K562 (cell line): ENCODE measurements around the gene NMNAT2. TPM values are rescaled to one million over a fixed set of nuclear protein-coding genes. Genes with fewer than 3 reads are reported as not detected.

ENCODE experiments used
- ATAC-seq: fragments of 200-7000 bp; cut with Tn5 transposase; 3 replicates; pipeline ENCODE4 v1.9.1; 2020; ENCODE audit warnings: moderate library complexity
- BruUV-seq: library from RNA; stranded (reverse); fragments of 400-500 nt; replicated peaks from 2 replicates; lab custom pipeline; 2021; lab: Mats Ljungman, UMichigan
- CTCF ChIA-PET: fragments of 300-600 bp; formaldehyde crosslinking; extraction: SDS; loops from one replicate; lab custom pipeline; 2021; ENCODE audit warnings: low intra/inter-chr PET ratio; lab: Yijun Ruan, JAX
- POLR2A ChIA-PET: fragments of 300-600, 350-650 bp; sonication (Branson Sonifier 250); formaldehyde crosslinking; extraction: SDS; loops from one replicate; lab custom pipeline; 2021; ENCODE audit warnings: antibody characterized with exemption, inconsistent platforms; lab: Yijun Ruan, JAX
- DNase-seq, 4 experiments: peaks; one replicate each; pipeline versions ENCODE4 v3.0.0 to v3.0.0-alpha.2; 2011 to 2018; ENCODE audit warnings: low spot score in 3 of 4, mixed read lengths in 3 of 4; ENCODE audit errors: extremely low read depth in 1 of 4
- FAIRE-seq: peaks from 2 replicates; lab custom pipeline; 2011; peaks lifted over from hg19 to GRCh38; lab: Jason Lieb, UNC
- H2AFZ ChIP-seq: 2 replicates; pipeline ENCODE4 v1.6.0; 2011; ENCODE audit warnings: low read depth, low read length, control low read depth, inconsistent platforms
- H3K27ac ChIP-seq: fragments of 200-600 bp; 3 replicates; pipeline ENCODE4 v1.8.0; 2011; ENCODE audit warnings: low read depth, mild to moderate bottlenecking, control low read depth, inconsistent platforms, low read length, moderate library complexity, mixed read lengths; ENCODE audit errors: extremely low read depth
- H3K27me3 ChIP-seq, 2 experiments: fragments of 300-600 bp in 1 of 2; 2 replicates in 1 of 2; 3 replicates in 1 of 2; pipeline versions ENCODE4 v1.6.0 to v1.8.0; 2011; ENCODE audit warnings: inconsistent platforms in 2 of 2, low read length in 2 of 2, mild to moderate bottlenecking in 1 of 2, mixed read lengths in 1 of 2, moderate library complexity in 1 of 2; ENCODE audit not compliant: control insufficient read depth in 2 of 2, insufficient read depth in 2 of 2
- H3K36me3 ChIP-seq: fragments of 300-600 bp; 3 replicates; pipeline ENCODE4 v1.8.0; 2011; ENCODE audit warnings: mild to moderate bottlenecking, low read length, inconsistent platforms; ENCODE audit not compliant: control insufficient read depth, insufficient read depth
- H3K4me1 ChIP-seq, 2 experiments: fragments of 200-600 bp in 1 of 2; replicated peaks in 1 of 2; 2 replicates in 1 of 2; 3 replicates in 1 of 2; pipeline versions ENCODE4 v1.5.1 to v1.8.0; 2011; ENCODE audit warnings: inconsistent platforms in 2 of 2, low read length in 2 of 2, mild to moderate bottlenecking in 1 of 2, mixed read lengths in 1 of 2, moderate library complexity in 1 of 2; ENCODE audit not compliant: control insufficient read depth in 2 of 2, insufficient read depth in 2 of 2
- H3K4me2 ChIP-seq: 2 replicates; pipeline ENCODE4 v1.6.1; 2011; ENCODE audit warnings: low read length, control low read depth, inconsistent platforms, mixed read lengths; ENCODE audit not compliant: insufficient read depth
- H3K4me3 ChIP-seq: fragments of 200-600 bp; sonication (generic), shearing (Covaris generic); 2 replicates; pipeline ENCODE4 v1.5.1; 2016; ENCODE audit warnings: control low read depth, inconsistent platforms
- H3K79me2 ChIP-seq: fragments of 200-600 bp; 3 replicates; pipeline ENCODE4 v1.8.0; 2011; ENCODE audit warnings: low read length, inconsistent platforms; ENCODE audit not compliant: control insufficient read depth, insufficient read depth
- H3K9ac ChIP-seq, 2 experiments: 2 replicates each; pipeline versions ENCODE4 v1.6.0 to v1.6.1; 2011; ENCODE audit warnings: low read depth in 2 of 2, low read length in 2 of 2, control low read depth in 1 of 2, inconsistent platforms in 1 of 2, mild to moderate bottlenecking in 1 of 2, mixed read lengths in 1 of 2; ENCODE audit not compliant: insufficient read depth in 1 of 2
- H3K9me1 ChIP-seq: one replicate; pipeline ENCODE4 v1.6.0; 2011; ENCODE audit warnings: inconsistent platforms, mild to moderate bottlenecking, low read length, moderate library complexity; ENCODE audit not compliant: control insufficient read depth, insufficient read depth
- H3K9me3 ChIP-seq: replicated peaks from 2 replicates; pipeline ENCODE4 v1.5.1; 2011; ENCODE audit warnings: low read depth, low read length, inconsistent platforms; ENCODE audit not compliant: control insufficient read depth, insufficient read depth
- H4K20me1 ChIP-seq: replicated peaks from 2 replicates; pipeline ENCODE4 v1.6.1; 2011; ENCODE audit warnings: low read length, inconsistent platforms, mixed read lengths; ENCODE audit not compliant: control insufficient read depth, insufficient read depth
- C11orf30 ChIP-seq: fragments of 450-650 bp; IDR thresholded peaks from 2 replicates; pipeline ENCODE4 v1.6.1; 2016; ENCODE audit warnings: low read depth, mild to moderate bottlenecking
- CEBPB ChIP-seq: fragments of 450-650 bp; IDR thresholded peaks from 2 replicates; pipeline ENCODE4 v1.6.1; 2016; ENCODE audit warnings: missing genetic modification characterization, missing compliant biosample characterization
- CEBPG ChIP-seq, 3 experiments: fragments of 200-800 bp in 1 of 3; sonication (Bioruptor generic) in 1 of 3; sonication (generic) in 1 of 3; formaldehyde crosslinking in 1 of 3; IDR thresholded peaks in 2 of 3; conservative IDR thresholded peaks in 1 of 3; 2 replicates each; pipeline versions ENCODE4 v1.6.1 to v1.8.0; 2016 to 2022; ENCODE audit warnings: missing compliant biosample characterization in 2 of 3, missing genetic modification characterization in 2 of 3, mild to moderate bottlenecking in 1 of 3, missing genetic modification reagents in 1 of 3
- ZNF766 ChIP-seq: fragments of 200-800 bp; sonication (Bioruptor generic); conservative IDR thresholded peaks from 2 replicates; pipeline ENCODE4 v1.6.1; 2016; ENCODE audit warnings: missing genetic modification characterization, missing compliant biosample characterization
- WGBS: fragments of 100-300 bp; shearing (Covaris generic); methylation state at CpG from one replicate; pipeline ENCODE4 v1.1.6; 2016; ENCODE audit warnings: low coverage, mixed read lengths; ENCODE audit not compliant: insufficient coverage; ENCODE audit errors: missing lambda C conversion rate; 5-methylcytosine and 5-hydroxymethylcytosine counted together
- in situ Hi-C: fragments of 300-500 bp; cut with MboI; formaldehyde crosslinking; loops from 4 replicates; pipeline ENCODE4 v1.15.0; 2018; ENCODE audit warnings: inconsistent platforms, mixed read lengths
- intact Hi-C: fragments of 100-400 bp; cut with micrococcal nuclease; formaldehyde crosslinking; loops from 2 replicates; pipeline ENCODE4 v1.14.2; 2022
- polyA plus RNA-seq, 8 experiments: library from polyadenylated mRNA; depleted of rRNA in 4 of 8; stranded (reverse) in 5 of 8; unstranded in 3 of 8; fragments of >200 nt; fragmentation: Nextera tagmentation in 2 of 8; fragmentation: Illumina TruSeq in 1 of 8; extraction: Ambion mirVana in 2 of 8; extraction: Trizol in 1 of 8; gene quantifications; 2 replicates each; pipeline versions ENCODE4 v1.2.1 to v1.2.3, GENCODE V29; 2011 to 2014; ENCODE audit warnings: inconsistent platforms in 1 of 8, missing spikeins in 1 of 8
- total RNA-seq, 7 experiments: library from RNA; depleted of rRNA in 6 of 7; stranded (reverse); fragments of >200 nt in 6 of 7; fragmentation: Illumina TruSeq in 2 of 7; extraction: Trizol in 2 of 7; gene quantifications; 2 replicates each; pipeline versions ENCODE4 v1.2.1 to v1.2.3, GENCODE V29; 2011 to 2021; ENCODE audit warnings: low replicate concordance in 1 of 7

The NMNAT2 gene
- total and polyA plus RNA-seq, 9 of the 15 experiments (the other 6 are each of a cell fraction or from before 2014, with no cell fraction given): not detected

GRCh38 chr1:183423541-183423940 is 5.4 kb upstream of the NMNAT2 start:
- CTCF ChIA-PET: no interaction called here
- WGBS: 0% methylated on average over 1 of the region's 1 CpG
- ATAC-seq: no peak
- TF ChIP-seq CEBPG (CRISPR knock-in tag; IDR thresholded peaks at IDR 0.05) (no peak), CEBPG (tag; conservative IDR thresholded peaks at IDR 0.05 in 1 of 2, IDR thresholded peaks at IDR 0.05 in 1 of 2) (peak; percentile 35 to 70; a peak in 2 of 4 replicates), ZNF766 (CRISPR knock-in tag) (no peak), CEBPB (tag) (peak; percentile 70)
- TF ChIP-seq, all 486 proteins: peak for 2
- no peak overlapping the region for H3K4me3 ChIP-seq
- DNase-seq: no peak
- in situ Hi-C loops (no loop called here), intact Hi-C loops (no loop called here)
- no peaks in the 10 kb centered on the region for H3K36me3 ChIP-seq
- H2AFZ ChIP-seq: no peak overlapping the region
- no peak overlapping the region for H3K9ac ChIP-seq
- H3K27ac ChIP-seq: no peak overlapping the region
- H3K4me1 ChIP-seq: no peaks in the 10 kb centered on the region
- H3K4me2 ChIP-seq: no peak overlapping the region
- no peak for FAIRE-seq
- no peaks in the 10 kb centered on the region for H4K20me1 ChIP-seq
- no TSS peak for BruUV-seq
- no peaks in the 10 kb centered on the region for H3K9me1 ChIP-seq
- POLR2A ChIA-PET: no interaction called here
- no peaks in the 10 kb centered on the region for H3K9me3 ChIP-seq
- peaks cover 7 to 11% of the 10 kb centered on the region in 2 experiments; a peak in 3 of 5 replicates for H3K27me3 ChIP-seq
- no peaks in the 10 kb centered on the region for H3K79me2 ChIP-seq

GRCh38 chr1:183419399-183419798 is 1.2 kb upstream of the NMNAT2 start:
- TF ChIP-seq CEBPG (CRISPR knock-in tag; IDR thresholded peaks at IDR 0.05): no peak
- TF ChIP-seq CEBPG (tag; conservative IDR thresholded peaks at IDR 0.05 in 1 of 2, IDR thresholded peaks at IDR 0.05 in 1 of 2): 0 out of 4 replicates have a peak, but pooled peaks of 1 of the 2 experiments have one; percentile 17
- TF ChIP-seq C11orf30: no peak
- TF ChIP-seq CEBPB (tag): peak; percentile 39; the same call in 1 of the 2 replicates
- in situ Hi-C loops (no loop called here), intact Hi-C loops (no loop called here)
- 2% methylated on average over 3 of the region's 3 CpGs for WGBS
- H3K9me1 ChIP-seq: no peaks in the 10 kb centered on the region
- no peaks in the 10 kb centered on the region for H3K79me2 ChIP-seq
- H3K9ac ChIP-seq: no peak overlapping the region
- H4K20me1 ChIP-seq: no peaks in the 10 kb centered on the region
- peaks cover 25 to 32% of the 10 kb centered on the region in 2 experiments for H3K27me3 ChIP-seq
- no peaks in the 10 kb centered on the region for H3K9me3 ChIP-seq
- no peak overlapping the region for H2AFZ ChIP-seq
- ATAC-seq (no peak), FAIRE-seq (no peak), DNase-seq (no peak)
- ChIA-PET CTCF (no interaction called here), POLR2A (interaction anchor here (0.9 kb wide), 1 partner anchor 168 kb away, joined by 3 read pairs; no protein-coding TSS in a partner anchor)
- H3K36me3 ChIP-seq: no peaks in the 10 kb centered on the region; the same call in 2 of the 3 replicates
- peaks cover 0 to 13% of the 10 kb centered on the region in 2 experiments; a peak in 1 of 5 replicates for H3K4me1 ChIP-seq
- H3K4me2 ChIP-seq: no peak overlapping the region
- H3K27ac ChIP-seq: no peak overlapping the region
- H3K4me3 ChIP-seq: no peak overlapping the region
- BruUV-seq: no TSS peak
